Ishikawa (cell line): ENCODE results near the gene ADSL.

Source experiments
- CEBPB ChIP-seq: IDR thresholded peaks from 2 replicates; pipeline ENCODE4 v1.6.1; 2012
- CREB1 ChIP-seq: IDR thresholded peaks from 2 replicates; pipeline ENCODE4 v1.6.1; 2012; ENCODE audit warnings: low read depth
- EP300 ChIP-seq: IDR thresholded peaks from 2 replicates; pipeline ENCODE4 v1.6.1; 2012; ENCODE audit warnings: borderline replicate concordance
- FOXM1 ChIP-seq: IDR thresholded peaks from 2 replicates; pipeline ENCODE4 v1.6.1; 2012; ENCODE audit warnings: low read depth, borderline replicate concordance
- NFIC ChIP-seq: IDR thresholded peaks from 2 replicates; pipeline ENCODE4 v1.6.1; 2012
- RAD21 ChIP-seq: IDR thresholded peaks from 2 replicates; pipeline ENCODE4 v1.6.1; 2012; ENCODE audit warnings: low read depth
- TCF12 ChIP-seq: IDR thresholded peaks from 2 replicates; pipeline ENCODE4 v1.6.1; 2012; ENCODE audit warnings: low read depth
- TEAD4 ChIP-seq: IDR thresholded peaks from 2 replicates; pipeline ENCODE4 v1.6.1; 2012
- YY1 ChIP-seq: IDR thresholded peaks from 2 replicates; pipeline ENCODE4 v1.6.1; 2012; ENCODE audit warnings: low read depth
- ZBTB7A ChIP-seq: IDR thresholded peaks from 2 replicates; pipeline ENCODE4 v1.6.1; 2012; ENCODE audit warnings: low read depth
- TF ChIP-seq, protein P1 (sequence below): IDR thresholded peaks from 2 replicates; pipeline ENCODE4 v1.6.1; 2012; ENCODE audit warnings: low read depth, mild to moderate bottlenecking
- TF ChIP-seq, protein P2 (sequence below): IDR thresholded peaks from 2 replicates; pipeline ENCODE4 v1.6.1; 2012

DNA sequence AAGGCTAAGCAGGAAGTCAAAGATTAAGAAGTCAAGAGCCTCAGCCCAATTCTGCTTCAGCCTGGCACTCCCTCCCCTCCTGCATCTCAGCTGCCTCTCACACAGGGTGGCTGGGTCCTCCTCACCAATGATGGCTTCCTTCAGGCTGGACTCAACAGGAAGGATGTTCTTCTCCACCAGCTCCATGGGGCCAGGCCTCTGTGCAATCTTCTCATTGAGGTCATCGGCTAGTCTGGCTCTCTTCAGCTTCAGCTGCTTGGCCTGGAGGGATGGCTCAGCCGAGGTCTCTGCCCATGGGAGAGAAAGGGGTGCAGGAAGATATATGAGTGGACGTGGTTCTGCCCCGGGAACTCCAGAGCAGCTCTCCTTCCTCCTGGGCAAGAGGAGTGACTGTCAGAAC lies 83.2 kb downstream of the ADSL start:
- TF ChIP-seq, protein P1, sequence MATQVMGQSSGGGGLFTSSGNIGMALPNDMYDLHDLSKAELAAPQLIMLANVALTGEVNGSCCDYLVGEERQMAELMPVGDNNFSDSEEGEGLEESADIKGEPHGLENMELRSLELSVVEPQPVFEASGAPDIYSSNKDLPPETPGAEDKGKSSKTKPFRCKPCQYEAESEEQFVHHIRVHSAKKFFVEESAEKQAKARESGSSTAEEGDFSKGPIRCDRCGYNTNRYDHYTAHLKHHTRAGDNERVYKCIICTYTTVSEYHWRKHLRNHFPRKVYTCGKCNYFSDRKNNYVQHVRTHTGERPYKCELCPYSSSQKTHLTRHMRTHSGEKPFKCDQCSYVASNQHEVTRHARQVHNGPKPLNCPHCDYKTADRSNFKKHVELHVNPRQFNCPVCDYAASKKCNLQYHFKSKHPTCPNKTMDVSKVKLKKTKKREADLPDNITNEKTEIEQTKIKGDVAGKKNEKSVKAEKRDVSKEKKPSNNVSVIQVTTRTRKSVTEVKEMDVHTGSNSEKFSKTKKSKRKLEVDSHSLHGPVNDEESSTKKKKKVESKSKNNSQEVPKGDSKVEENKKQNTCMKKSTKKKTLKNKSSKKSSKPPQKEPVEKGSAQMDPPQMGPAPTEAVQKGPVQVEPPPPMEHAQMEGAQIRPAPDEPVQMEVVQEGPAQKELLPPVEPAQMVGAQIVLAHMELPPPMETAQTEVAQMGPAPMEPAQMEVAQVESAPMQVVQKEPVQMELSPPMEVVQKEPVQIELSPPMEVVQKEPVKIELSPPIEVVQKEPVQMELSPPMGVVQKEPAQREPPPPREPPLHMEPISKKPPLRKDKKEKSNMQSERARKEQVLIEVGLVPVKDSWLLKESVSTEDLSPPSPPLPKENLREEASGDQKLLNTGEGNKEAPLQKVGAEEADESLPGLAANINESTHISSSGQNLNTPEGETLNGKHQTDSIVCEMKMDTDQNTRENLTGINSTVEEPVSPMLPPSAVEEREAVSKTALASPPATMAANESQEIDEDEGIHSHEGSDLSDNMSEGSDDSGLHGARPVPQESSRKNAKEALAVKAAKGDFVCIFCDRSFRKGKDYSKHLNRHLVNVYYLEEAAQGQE = no peak
- TF ChIP-seq, protein P2, sequence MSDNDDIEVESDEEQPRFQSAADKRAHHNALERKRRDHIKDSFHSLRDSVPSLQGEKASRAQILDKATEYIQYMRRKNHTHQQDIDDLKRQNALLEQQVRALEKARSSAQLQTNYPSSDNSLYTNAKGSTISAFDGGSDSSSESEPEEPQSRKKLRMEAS = no peak
- no peak for TF ChIP-seq TCF12
- TF ChIP-seq ZBTB7A = no peak
- no peak for TF ChIP-seq YY1
- no peak for TF ChIP-seq FOXM1
- no peak for TF ChIP-seq EP300
- no peak for TF ChIP-seq CREB1
- TF ChIP-seq RAD21 = no peak
- TF ChIP-seq CEBPB = no peak
- no peak for TF ChIP-seq NFIC
- TF ChIP-seq TEAD4 = no peak
